ENCODE results near the gene VIL1. TPM values are rescaled to one million over a fixed set of nuclear protein-coding genes. Genes with fewer than 3 reads are reported as not detected.
A peak's percentile ranks its signal among the peaks of the same experiment; 100 is the strongest.

The VIL1 gene
- total RNA-seq, 1 experiment from 2014 or later, result 0.02 TPM

- H3K27me3 ChIP-seq, result no peaks in the 10 kb centered on the region
- peak; percentile 96 to 97 for DNase-seq
- H3K27ac ChIP-seq, result peak overlapping the region; percentile 46
- H3K4me1 ChIP-seq, result peaks cover 17% of the 10 kb centered on the region; the same call in 1 of the 2 replicates
- peaks cover 11% of the 10 kb centered on the region; the same call in 1 of the 2 replicates for H3K36me3 ChIP-seq
- no peaks in the 10 kb centered on the region for H3K9me3 ChIP-seq (replicated peaks)
- H3K4me3 ChIP-seq, result peak overlapping the region; percentile 60
These were observed 12.5 kb upstream of the VIL1 start for GRCh38 chr2:218406209-218406948.

DNA sequence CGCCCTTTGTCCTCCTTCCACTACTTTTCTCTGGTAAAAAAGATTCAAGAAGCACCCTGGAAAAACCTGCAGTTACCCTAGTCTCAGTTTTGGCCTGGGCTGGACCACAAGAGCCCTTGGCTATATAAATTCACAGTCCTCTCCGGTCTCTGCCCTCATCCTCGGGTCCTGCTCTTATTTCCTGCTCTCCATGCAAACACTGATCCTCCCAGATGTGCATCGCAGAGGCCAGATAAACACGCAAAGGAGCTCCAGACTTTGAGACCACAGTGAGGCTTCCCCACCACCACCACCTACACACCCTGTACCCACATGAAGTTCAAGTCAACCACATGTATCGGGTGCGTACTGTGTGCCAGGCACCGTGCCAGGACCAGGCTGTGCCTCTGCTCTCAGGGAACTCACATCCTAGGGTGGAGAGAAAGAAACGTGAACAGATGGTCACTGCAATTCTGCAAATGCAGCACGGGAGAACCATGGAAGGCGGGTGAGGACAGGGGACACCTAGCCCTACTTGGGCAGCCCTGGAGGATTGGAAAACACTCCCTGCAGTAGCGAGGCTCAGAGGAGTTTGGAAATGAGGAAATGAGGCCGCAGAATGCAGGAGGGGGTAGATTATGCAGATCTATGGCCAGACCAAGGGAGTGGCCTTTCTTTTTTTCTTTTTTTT is 11.8 kb upstream of the VIL1 start:
- Histone ChIP-seq H3K27me3 (no peaks in the 10 kb centered on the region), H3K4me3 (peak overlapping the region; percentile 60), H3K36me3 (peaks cover 11% of the 10 kb centered on the region; the same call in 1 of the 2 replicates), H3K4me1 (peaks cover 17% of the 10 kb centered on the region; the same call in 1 of the 2 replicates), H3K27ac (peak overlapping the region; percentile 46), H3K9me3 (replicated peaks) (no peaks in the 10 kb centered on the region)
- DNase-seq, result peak; percentile 54 to 71

- H3K27me3 ChIP-seq, result no peaks in the 10 kb centered on the region
- DNase-seq, result no peak
- peaks cover 11% of the 10 kb centered on the region; the same call in 1 of the 2 replicates for H3K36me3 ChIP-seq
- H3K4me3 ChIP-seq, result no peak overlapping the region
- no peak overlapping the region for H3K27ac ChIP-seq
- no peaks in the 10 kb centered on the region for H3K9me3 ChIP-seq (replicated peaks)
- H3K4me1 ChIP-seq, result peaks cover 17% of the 10 kb centered on the region; the same call in 1 of the 2 replicates
These were observed 11.2 kb upstream of the VIL1 start for GRCh38 chr2:218407717-218408116.

DNA sequence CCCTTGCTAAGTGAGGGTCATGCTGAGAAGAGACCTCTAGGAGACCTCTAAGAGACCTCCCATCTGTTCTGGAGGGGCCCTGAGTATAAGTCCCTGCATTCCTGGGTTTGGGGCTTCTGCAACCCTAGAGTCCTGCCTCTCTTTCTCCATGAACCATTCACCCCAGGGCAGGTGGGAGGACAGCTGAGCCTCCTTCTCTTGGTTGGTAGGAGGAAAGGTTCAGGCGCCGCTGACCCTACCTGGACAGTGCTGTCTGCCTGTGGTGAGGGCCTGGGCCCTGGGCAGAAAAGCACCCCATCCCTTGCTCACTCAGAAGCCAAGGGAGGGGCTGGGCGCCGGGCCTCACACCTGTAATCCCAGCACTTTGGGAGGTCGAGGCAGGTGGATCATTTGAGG is 604 bp upstream of the VIL1 start:
- no peaks in the 10 kb centered on the region for H3K9me3 ChIP-seq (replicated peaks)
- H3K27ac ChIP-seq, result no peak overlapping the region
- DNase-seq, result no peak
- H3K4me3 ChIP-seq, result no peak overlapping the region
- H3K27me3 ChIP-seq, result no peaks in the 10 kb centered on the region
- no peaks in the 10 kb centered on the region for H3K4me1 ChIP-seq
- no peaks in the 10 kb centered on the region for H3K36me3 ChIP-seq

- no peak overlapping the region for H3K27ac ChIP-seq
- no peak overlapping the region for H3K4me3 ChIP-seq
- H3K4me1 ChIP-seq, result no peaks in the 10 kb centered on the region
- no peaks in the 10 kb centered on the region for H3K36me3 ChIP-seq
- H3K27me3 ChIP-seq, result no peaks in the 10 kb centered on the region
- DNase-seq, result no peak
- no peaks in the 10 kb centered on the region for H3K9me3 ChIP-seq (replicated peaks)
These were observed 800 bp downstream of the VIL1 start for GRCh38 chr2:218419630-218420216.

DNA sequence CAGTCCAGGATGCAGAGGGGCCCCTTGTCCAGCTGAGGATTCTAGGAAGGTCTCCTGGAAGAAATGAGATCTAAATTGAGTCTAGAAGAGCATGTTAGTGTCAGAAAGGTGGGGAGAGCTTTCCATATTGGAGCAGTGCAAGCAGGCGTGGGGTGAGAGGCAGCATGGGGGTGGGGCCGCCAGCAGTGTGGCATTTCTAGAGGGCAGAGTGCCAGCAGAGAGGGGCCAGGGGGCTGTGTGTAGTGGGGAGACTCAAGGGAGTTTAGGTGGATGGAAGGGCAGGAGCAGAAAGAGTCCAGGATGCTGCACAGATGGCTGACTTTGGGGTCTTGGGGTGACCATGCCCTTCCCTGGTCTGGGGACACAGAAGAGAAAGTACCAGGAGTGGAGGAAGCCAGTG is 2.1 kb downstream of the VIL1 start:
- no peak overlapping the region for H3K4me3 ChIP-seq
- H3K27me3 ChIP-seq, result no peaks in the 10 kb centered on the region
- H3K36me3 ChIP-seq, result no peaks in the 10 kb centered on the region
- no peak overlapping the region for H3K27ac ChIP-seq
- no peaks in the 10 kb centered on the region for H3K9me3 ChIP-seq (replicated peaks)
- no peaks in the 10 kb centered on the region for H3K4me1 ChIP-seq
- DNase-seq, result no peak

DNA sequence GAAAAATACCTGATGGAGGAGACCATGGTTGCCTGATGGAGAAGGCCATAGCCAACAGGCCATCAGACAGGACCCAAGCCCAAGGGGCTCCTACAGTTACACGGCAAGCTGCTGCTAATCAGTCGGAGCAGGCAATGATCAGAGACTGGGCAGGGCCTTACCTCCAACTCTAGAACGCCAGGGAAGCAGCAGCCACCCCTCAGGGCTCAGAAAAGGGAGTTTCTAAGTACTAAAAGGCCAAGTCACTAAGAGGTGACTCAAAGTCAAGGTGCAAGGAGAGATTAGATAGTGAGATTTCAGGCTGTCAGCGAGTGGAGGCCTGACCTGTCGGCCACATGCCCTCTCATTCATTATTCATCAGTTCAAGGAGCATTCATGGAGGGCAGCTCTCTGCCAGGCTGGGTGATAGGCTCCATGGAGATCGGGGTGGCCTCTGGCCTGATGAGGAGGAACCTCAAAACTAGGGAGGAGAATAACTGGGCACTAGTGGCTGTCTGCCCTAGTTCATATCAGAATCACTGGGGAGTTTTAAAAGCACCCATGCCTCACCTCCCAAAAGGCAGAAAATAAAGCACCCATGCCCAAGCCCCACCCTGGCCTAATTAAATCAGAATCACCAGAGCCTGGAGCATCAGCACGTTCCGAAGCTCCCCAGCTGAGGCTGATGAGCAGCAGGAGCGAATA is 3.6 kb downstream of the VIL1 start:
- Histone ChIP-seq H3K27me3 (no peaks in the 10 kb centered on the region), H3K4me1 (no peaks in the 10 kb centered on the region), H3K36me3 (no peaks in the 10 kb centered on the region), H3K4me3 (no peak overlapping the region), H3K27ac (no peak overlapping the region), H3K9me3 (replicated peaks) (no peaks in the 10 kb centered on the region)
- DNase-seq, result no peak

- no peaks in the 10 kb centered on the region for H3K4me1 ChIP-seq
- H3K36me3 ChIP-seq, result no peaks in the 10 kb centered on the region
- H3K4me3 ChIP-seq, result no peak overlapping the region
- H3K27me3 ChIP-seq, result no peaks in the 10 kb centered on the region
- DNase-seq, result no peak
- H3K27ac ChIP-seq, result no peak overlapping the region
- no peaks in the 10 kb centered on the region for H3K9me3 ChIP-seq (replicated peaks)
These were observed 4.7 kb downstream of the VIL1 start for GRCh38 chr2:218423584-218423983.

DNA sequence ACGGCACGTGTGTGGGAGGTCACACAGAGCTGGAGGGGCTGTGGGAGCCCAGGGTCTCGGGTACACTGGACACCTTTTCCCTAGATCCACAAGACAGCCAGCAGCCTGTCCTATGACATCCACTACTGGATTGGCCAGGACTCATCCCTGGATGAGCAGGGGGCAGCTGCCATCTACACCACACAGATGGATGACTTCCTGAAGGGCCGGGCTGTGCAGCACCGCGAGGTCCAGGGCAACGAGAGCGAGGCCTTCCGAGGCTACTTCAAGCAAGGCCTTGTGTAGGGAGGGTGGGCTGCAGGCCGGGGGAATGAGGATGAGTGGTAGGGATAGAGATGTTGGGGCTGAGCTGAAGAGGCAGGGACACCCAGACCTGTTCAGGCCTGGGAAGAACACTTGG is 6.6 kb downstream of the VIL1 start:
- Histone ChIP-seq H3K4me1 (no peaks in the 10 kb centered on the region), H3K36me3 (no peaks in the 10 kb centered on the region), H3K27ac (no peak overlapping the region), H3K27me3 (no peaks in the 10 kb centered on the region), H3K9me3 (replicated peaks) (no peaks in the 10 kb centered on the region), H3K4me3 (no peak overlapping the region)
- DNase-seq, result no peak

- H3K4me1 ChIP-seq, result no peaks in the 10 kb centered on the region
- no peak for DNase-seq
- H3K9me3 ChIP-seq (replicated peaks), result no peaks in the 10 kb centered on the region
- no peaks in the 10 kb centered on the region for H3K36me3 ChIP-seq
- no peaks in the 10 kb centered on the region for H3K27me3 ChIP-seq
- H3K27ac ChIP-seq, result no peak overlapping the region
- H3K4me3 ChIP-seq, result no peak overlapping the region
These were observed 8.8 kb downstream of the VIL1 start for GRCh38 chr2:218427741-218428140.

- Histone ChIP-seq H3K4me3 (no peak overlapping the region), H3K4me1 (no peaks in the 10 kb centered on the region), H3K27ac (no peak overlapping the region), H3K27me3 (no peaks in the 10 kb centered on the region), H3K36me3 (no peaks in the 10 kb centered on the region), H3K9me3 (replicated peaks) (no peaks in the 10 kb centered on the region)
- DNase-seq, result no peak
These were observed 10.1 kb downstream of the VIL1 start for GRCh38 chr2:218428846-218429558.

DNA sequence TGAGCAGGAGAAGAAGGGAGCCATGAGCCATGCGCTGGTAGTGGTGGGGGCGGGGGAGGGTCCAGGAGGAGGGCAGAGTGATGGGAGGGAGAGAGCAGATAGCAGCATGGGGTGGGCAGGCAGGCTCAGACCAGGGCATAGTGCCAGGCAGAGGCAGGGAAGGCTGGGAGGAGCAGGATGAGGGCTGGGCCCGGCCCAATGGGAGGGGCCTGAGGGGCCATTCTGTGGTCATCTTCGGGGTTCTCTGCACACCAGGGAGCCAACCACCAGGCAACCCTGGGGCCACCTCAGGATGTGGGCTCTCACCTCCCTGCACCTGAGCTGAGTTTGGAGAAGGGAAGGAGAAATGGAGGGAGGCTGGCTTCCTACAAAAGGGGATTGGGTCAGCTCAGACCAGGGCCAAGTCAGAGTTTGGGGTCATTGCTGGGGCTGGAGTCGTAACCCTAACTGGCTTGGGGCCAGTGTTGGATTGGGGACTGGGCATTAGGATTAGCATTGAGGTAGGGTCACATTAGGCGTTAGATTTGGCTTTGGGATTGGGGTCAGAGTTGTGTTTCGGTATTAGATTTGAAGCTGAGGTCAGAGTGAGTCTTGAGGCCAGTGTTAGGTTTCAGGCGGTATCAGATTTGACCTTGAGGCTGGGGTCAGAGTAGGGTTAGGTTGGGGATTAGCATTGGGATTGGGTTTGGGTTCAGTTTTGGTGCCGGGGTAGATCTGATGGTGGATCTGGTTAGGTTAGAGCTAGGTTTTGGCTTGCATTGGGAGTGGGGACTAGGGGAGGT is 11.2 kb downstream of the VIL1 start:
- H3K36me3 ChIP-seq, result no peaks in the 10 kb centered on the region
- DNase-seq, result no peak
- H3K4me1 ChIP-seq, result no peaks in the 10 kb centered on the region
- H3K27me3 ChIP-seq, result no peaks in the 10 kb centered on the region
- H3K4me3 ChIP-seq, result no peak overlapping the region
- H3K27ac ChIP-seq, result no peak overlapping the region
- H3K9me3 ChIP-seq (replicated peaks), result no peaks in the 10 kb centered on the region

DNA sequence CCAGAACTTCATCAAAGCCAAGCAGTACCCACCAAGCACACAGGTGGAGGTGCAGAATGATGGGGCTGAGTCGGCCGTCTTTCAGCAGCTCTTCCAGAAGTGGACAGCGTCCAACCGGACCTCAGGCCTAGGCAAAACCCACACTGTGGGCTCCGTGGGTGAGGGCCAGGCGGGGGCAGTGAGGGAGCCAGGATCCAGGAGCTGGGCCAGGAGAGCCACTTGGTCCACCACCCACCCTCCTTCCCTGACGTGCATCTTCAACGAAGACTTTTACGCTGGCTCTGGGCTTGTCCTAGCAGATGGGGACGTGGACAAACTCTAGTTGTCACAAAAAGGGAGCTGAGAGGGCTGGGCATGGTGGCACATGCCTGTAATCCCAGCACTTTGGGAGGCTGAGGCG is 11.8 kb downstream of the VIL1 start:
- Histone ChIP-seq H3K4me1 (no peaks in the 10 kb centered on the region), H3K27me3 (no peaks in the 10 kb centered on the region), H3K27ac (no peak overlapping the region), H3K9me3 (replicated peaks) (no peaks in the 10 kb centered on the region), H3K36me3 (no peaks in the 10 kb centered on the region), H3K4me3 (no peak overlapping the region)
- DNase-seq, result no peak

- H3K27ac ChIP-seq, result no peak overlapping the region
- H3K27me3 ChIP-seq, result no peaks in the 10 kb centered on the region
- H3K9me3 ChIP-seq (replicated peaks), result no peaks in the 10 kb centered on the region
- H3K36me3 ChIP-seq, result no peaks in the 10 kb centered on the region
- H3K4me3 ChIP-seq, result no peak overlapping the region
- no peaks in the 10 kb centered on the region for H3K4me1 ChIP-seq
- no peak for DNase-seq
These were observed 13.0 kb downstream of the VIL1 start for GRCh38 chr2:218431878-218432277.

Measured in SJCRH30 (cell line).